Astrocyte of the spinal cord (primary cell): ENCODE data around the gene HNF1A.

Experiments
- DNase-seq: peaks from one replicate; pipeline ENCODE4 v3.0.0; 2011; ENCODE audit warnings: low read depth, low spot score
- H3K4me3 ChIP-seq: 2 replicates; pipeline ENCODE4 v1.5.1; 2011; ENCODE audit warnings: low read depth, mild to moderate bottlenecking, low read length, moderate library complexity
- CTCF ChIP-seq: IDR thresholded peaks from 2 replicates; pipeline ENCODE4 v1.5.1; 2012; ENCODE audit warnings: low read depth, mild to moderate bottlenecking, low read length, inconsistent platforms
- in situ Hi-C: cut with HindIII; loops from 2 replicates; pipeline ENCODE4 v1.10.0; 2017; ENCODE audit warnings: low sequenced_read_pairs

Gene HNF1A

GRCh38 chr12:121026274-121027045 lies 48.1 kb downstream of the HNF1A start:
- in situ Hi-C loops: no loop called here
- no peak for TF ChIP-seq CTCF
- no peak overlapping the region for H3K4me3 ChIP-seq
- DNase-seq: no peak

- TF ChIP-seq CTCF: no peak
- DNase-seq: no peak
- in situ Hi-C loops: no loop called here
- H3K4me3 ChIP-seq: no peak overlapping the region
These were observed 52.4 kb downstream of the HNF1A start for GRCh38 chr12:121030576-121031212.

GRCh38 chr12:121033625-121034349 lies 55.4 kb downstream of the HNF1A start:
- in situ Hi-C loops: no loop called here
- DNase-seq: peak; percentile 40
- TF ChIP-seq CTCF: no peak
- no peak overlapping the region for H3K4me3 ChIP-seq

GRCh38 chr12:121034616-121035305 lies 56.4 kb downstream of the HNF1A start:
- DNase-seq: no peak
- no peak for TF ChIP-seq CTCF
- in situ Hi-C loops: no loop called here
- no peak overlapping the region for H3K4me3 ChIP-seq

GRCh38 chr12:121036810-121037326 lies 58.5 kb downstream of the HNF1A start:
- in situ Hi-C loops: no loop called here

More at GRCh38 chr12:121036810-121037326, 58.5 kb downstream of the HNF1A start:
- no peak overlapping the region for H3K4me3 ChIP-seq
- DNase-seq: peak; percentile 29
- no peak for TF ChIP-seq CTCF
